Fibroblast of peridontal ligament (primary cell): ENCODE measurements around the gene TSC1.
A peak's percentile ranks its signal among the peaks of the same experiment; 100 is the strongest.
"Not testable (repeated sequence)": the region's sequence is repeated elsewhere in the genome, so short reads cannot be mapped to it uniquely, and the experiment has no call there.

Experiments used
- DNase-seq: peaks from one replicate; pipeline ENCODE4 v3.0.0-alpha.2; 2010; ENCODE audit errors: extremely low read depth

TSC1 gene

GRCh38 chr9:132976571-132976970 is 32.2 kb upstream of the TSC1 start:
- DNase-seq, result no peak

GRCh38 chr9:132975961-132976360 is 31.5 kb upstream of the TSC1 start:
- DNase-seq, result no peak

- peak; percentile 6 for DNase-seq
These were observed 29.3 kb upstream of the TSC1 start for GRCh38 chr9:132973713-132974112.

GRCh38 chr9:132973166-132973565 is 28.8 kb upstream of the TSC1 start:
- DNase-seq, result no peak

GRCh38 chr9:132970324-132971062 is 26.1 kb upstream of the TSC1 start:
- DNase-seq, result no peak

GRCh38 chr9:132969783-132970182 is 25.4 kb upstream of the TSC1 start:
- DNase-seq, result no peak

GRCh38 chr9:132967908-132968307 is 23.5 kb upstream of the TSC1 start:
- DNase-seq, result not testable (repeated sequence)

- DNase-seq, result no peak
These were observed 21.1 kb upstream of the TSC1 start for GRCh38 chr9:132965478-132965877.

GRCh38 chr9:132961002-132961401 is 16.6 kb upstream of the TSC1 start:
- DNase-seq, result no peak

GRCh38 chr9:132957805-132958204 is 13.4 kb upstream of the TSC1 start:
- no peak for DNase-seq

GRCh38 chr9:132955768-132956167 is 11.4 kb upstream of the TSC1 start:
- no peak for DNase-seq

- DNase-seq, result no peak
These were observed 10.7 kb upstream of the TSC1 start for GRCh38 chr9:132955123-132955522.

GRCh38 chr9:132949709-132950108 is 5.3 kb upstream of the TSC1 start:
- no peak for DNase-seq

GRCh38 chr9:132948482-132949050 is 4.2 kb upstream of the TSC1 start:
- no peak for DNase-seq

GRCh38 chr9:132947756-132948155 is 3.3 kb upstream of the TSC1 start:
- DNase-seq, result no peak

- peak; percentile 36 for DNase-seq
These were observed 2.3 kb upstream of the TSC1 start for GRCh38 chr9:132946631-132947295.

- no peak for DNase-seq
These were observed 1.8 kb upstream of the TSC1 start for GRCh38 chr9:132946211-132946610.

- no peak for DNase-seq
These were observed 1.0 kb upstream of the TSC1 start for GRCh38 chr9:132945186-132946130.

- no peak for DNase-seq
These were observed 644 bp downstream of the TSC1 start for GRCh38 chr9:132943651-132944293.

- DNase-seq, result peak; percentile 8
These were observed 1.8 kb downstream of the TSC1 start for GRCh38 chr9:132942541-132943182.

- DNase-seq, result no peak
These were observed 5.2 kb downstream of the TSC1 start for GRCh38 chr9:132939169-132939568.
